ENCODE data around the gene THOP1.

Gene THOP1

GRCh38 chr19:2796659-2797266 is 11.5 kb downstream of the THOP1 start:
- DNase-seq (ENCODE audit: insufficient read length, low spot score) (no peak), FAIRE-seq (no peak)
- TF ChIP-seq POLR2A (IDR thresholded peaks at IDR 0.05; ENCODE audit: low read depth, low read length), result no peak

GRCh38 chr19:2797280-2797679 is 12.0 kb downstream of the THOP1 start:
- no peak for TF ChIP-seq POLR2A (IDR thresholded peaks at IDR 0.05; ENCODE audit: low read depth, low read length)
- DNase-seq (ENCODE audit: insufficient read length, low spot score) (no peak), FAIRE-seq (no peak)

- no peak for FAIRE-seq
These were observed 12.9 kb downstream of the THOP1 start for GRCh38 chr19:2798158-2798685.

GRCh38 chr19:2798733-2799132 is 13.4 kb downstream of the THOP1 start:
- no peak for FAIRE-seq
- DNase-seq (ENCODE audit: insufficient read length, low spot score), result peak; percentile 74
- TF ChIP-seq POLR2A (IDR thresholded peaks at IDR 0.05; ENCODE audit: low read depth, low read length), result no peak

More at GRCh38 chr19:2798158-2798685, 12.9 kb downstream of the THOP1 start:
- DNase-seq (ENCODE audit: insufficient read length, low spot score), result no peak
- TF ChIP-seq POLR2A (IDR thresholded peaks at IDR 0.05; ENCODE audit: low read depth, low read length), result no peak

- DNase-seq (ENCODE audit: insufficient read length, low spot score), result no peak
- 0 out of 2 replicates have a peak, but pooled peaks have one; percentile 16 for TF ChIP-seq POLR2A (IDR thresholded peaks at IDR 0.05; ENCODE audit: low read depth, low read length)
- no peak for FAIRE-seq
These were observed 14.1 kb downstream of the THOP1 start for GRCh38 chr19:2799273-2800020.

GRCh38 chr19:2800506-2800905 is 15.2 kb downstream of the THOP1 start:
- DNase-seq (ENCODE audit: insufficient read length, low spot score) (no peak), FAIRE-seq (no peak)
- TF ChIP-seq POLR2A (IDR thresholded peaks at IDR 0.05; ENCODE audit: low read depth, low read length), result no peak

- no peak for FAIRE-seq
- TF ChIP-seq POLR2A (IDR thresholded peaks at IDR 0.05; ENCODE audit: low read depth, low read length), result no peak
- DNase-seq (ENCODE audit: insufficient read length, low spot score), result no peak
These were observed 17.5 kb downstream of the THOP1 start for GRCh38 chr19:2802826-2803225.

- DNase-seq (ENCODE audit: insufficient read length, low spot score) (no peak), FAIRE-seq (no peak)
- TF ChIP-seq POLR2A (IDR thresholded peaks at IDR 0.05; ENCODE audit: low read depth, low read length), result no peak
These were observed 18.3 kb downstream of the THOP1 start for GRCh38 chr19:2803486-2804155.

GRCh38 chr19:2804156-2805004 is 19.1 kb downstream of the THOP1 start:
- DNase-seq (ENCODE audit: insufficient read length, low spot score) (no peak), FAIRE-seq (no peak)
- no peak for TF ChIP-seq POLR2A (IDR thresholded peaks at IDR 0.05; ENCODE audit: low read depth, low read length)

GRCh38 chr19:2805261-2805900 is 20.1 kb downstream of the THOP1 start:
- DNase-seq (ENCODE audit: insufficient read length, low spot score) (no peak), FAIRE-seq (no peak)
- TF ChIP-seq POLR2A (IDR thresholded peaks at IDR 0.05; ENCODE audit: low read depth, low read length), result no peak

GRCh38 chr19:2805991-2806649 is 20.8 kb downstream of the THOP1 start:
- FAIRE-seq (no peak), DNase-seq (ENCODE audit: insufficient read length, low spot score) (no peak)
- no peak for TF ChIP-seq POLR2A (IDR thresholded peaks at IDR 0.05; ENCODE audit: low read depth, low read length)

- DNase-seq (ENCODE audit: insufficient read length, low spot score) (no peak), FAIRE-seq (no peak)
- no peak for TF ChIP-seq POLR2A (IDR thresholded peaks at IDR 0.05; ENCODE audit: low read depth, low read length)
These were observed 21.6 kb downstream of the THOP1 start for GRCh38 chr19:2806736-2807378.

Measured in H54 (cell line).